WTC11 (cell line): ENCODE data around the gene GBP1.

Experiments
- ETV6 ChIP-seq: sonication (generic); formaldehyde crosslinking; IDR thresholded peaks from 2 replicates; pipeline ENCODE4 v1.8.1; 2022; ENCODE audit warnings: mild to moderate bottlenecking, missing genetic modification reagents
- FOXP1 ChIP-seq: sonication (generic); formaldehyde crosslinking; IDR thresholded peaks from 2 replicates; pipeline ENCODE4 v1.8.0; 2022; ENCODE audit warnings: missing genetic modification reagents, mild to moderate bottlenecking, moderate library complexity, borderline replicate concordance
- NFE2L1 ChIP-seq: sonication (generic); formaldehyde crosslinking; IDR thresholded peaks from 2 replicates; pipeline ENCODE4 v1.8.1; 2023; ENCODE audit warnings: missing genetic modification reagents
- SP1 ChIP-seq: sonication (generic); formaldehyde crosslinking; conservative IDR thresholded peaks from 2 replicates; pipeline ENCODE4 v1.8.1; 2022; ENCODE audit warnings: missing genetic modification reagents
- ZBTB21 ChIP-seq: sonication (generic); formaldehyde crosslinking; IDR thresholded peaks from 2 replicates; pipeline ENCODE4 v1.8.1; 2023; ENCODE audit warnings: mild to moderate bottlenecking, missing genetic modification reagents, borderline replicate concordance

- TF ChIP-seq SP1 (CRISPR knock-in tag) (no peak), NFE2L1 (CRISPR knock-in tag) (no peak), FOXP1 (CRISPR knock-in tag) (no peak), ZBTB21 (CRISPR knock-in tag) (no peak), ETV6 (CRISPR knock-in tag) (no peak)
Measured at GRCh38 chr1:89037186-89037585, 27.8 kb downstream of the GBP1 start.
